ENCODE data around the gene PPP4R3A. TPM values are rescaled to one million over a fixed set of nuclear protein-coding genes. Genes with fewer than 3 reads are reported as not detected.
"Not testable (repeated sequence)": the region's sequence is repeated elsewhere in the genome, so short reads cannot be mapped to it uniquely, and the experiment has no call there.

The PPP4R3A gene
- total and polyA plus RNA-seq, 4 donors = 72.5 to 83.7 (median 78.8) TPM

DNA sequence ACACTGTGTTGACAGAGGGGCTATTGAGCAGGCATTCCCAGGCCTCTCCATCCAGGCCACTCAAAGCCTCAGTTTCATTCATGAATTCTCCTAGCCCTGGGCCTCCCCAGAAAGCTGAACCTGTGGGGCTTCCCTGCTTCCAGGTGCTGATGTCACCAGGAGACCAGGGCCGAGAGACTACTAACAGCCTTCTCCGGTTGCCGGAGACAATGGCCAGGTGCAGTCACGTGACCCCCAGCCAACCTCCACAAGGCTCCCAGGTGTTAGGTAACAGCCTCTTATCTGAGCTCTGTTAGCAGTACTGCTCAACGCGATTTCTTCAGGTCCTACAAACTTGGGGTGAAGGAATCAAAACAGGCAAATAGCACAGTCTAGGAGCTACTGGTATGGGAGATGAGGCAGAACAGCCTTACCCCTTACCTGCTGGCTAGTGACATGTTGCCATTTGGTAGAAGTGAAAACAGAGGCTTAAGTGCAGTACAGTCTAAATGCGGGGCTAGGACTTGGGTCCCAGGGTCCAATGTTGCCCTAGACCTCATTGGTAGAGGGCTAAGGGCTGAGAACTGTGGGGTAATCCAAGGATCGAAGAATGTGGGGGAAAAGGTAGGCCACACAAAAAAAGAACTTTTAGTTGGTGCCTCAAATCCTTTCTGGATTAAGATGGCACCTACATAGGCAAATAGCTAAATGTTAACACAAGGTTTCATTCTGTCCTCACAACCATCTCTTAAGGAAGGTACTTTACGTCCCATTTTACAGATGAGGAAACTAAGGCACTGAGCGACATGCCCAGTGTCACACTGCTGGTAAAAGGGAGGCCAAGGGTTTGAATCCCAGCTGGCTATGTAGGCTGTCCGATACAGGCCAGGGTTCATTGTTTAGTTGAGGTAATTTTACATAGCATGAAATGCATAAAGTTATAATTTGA, 96.3 kb downstream of the PPP4R3A start:
- 87% methylated on average over 6 of the region's 11 CpGs for WGBS (ENCODE audit: insufficient coverage)
- DNase-seq (ENCODE audit: low read depth in 4 of 6, low spot score in 6 of 6) = no peak
- peak overlapping the region; percentile 71 for H3K27ac ChIP-seq (ENCODE audit: low read depth, low read length)
- H3K9me3 ChIP-seq (ENCODE audit: control insufficient read depth, insufficient read depth, low read length) = no peaks in the 10 kb centered on the region
- H3K27me3 ChIP-seq (ENCODE audit: control insufficient read depth, insufficient read depth, low read length) = peaks cover 2% of the 10 kb centered on the region
- peaks cover 31% of the 10 kb centered on the region for H3K4me1 ChIP-seq (ENCODE audit: control insufficient read depth, insufficient read depth, low read length)
- H3K36me3 ChIP-seq (ENCODE audit: control insufficient read depth, insufficient read depth, low read length) = no peaks in the 10 kb centered on the region
- no peak overlapping the region for H3K4me3 ChIP-seq (ENCODE audit: low read depth, low read length)

DNA sequence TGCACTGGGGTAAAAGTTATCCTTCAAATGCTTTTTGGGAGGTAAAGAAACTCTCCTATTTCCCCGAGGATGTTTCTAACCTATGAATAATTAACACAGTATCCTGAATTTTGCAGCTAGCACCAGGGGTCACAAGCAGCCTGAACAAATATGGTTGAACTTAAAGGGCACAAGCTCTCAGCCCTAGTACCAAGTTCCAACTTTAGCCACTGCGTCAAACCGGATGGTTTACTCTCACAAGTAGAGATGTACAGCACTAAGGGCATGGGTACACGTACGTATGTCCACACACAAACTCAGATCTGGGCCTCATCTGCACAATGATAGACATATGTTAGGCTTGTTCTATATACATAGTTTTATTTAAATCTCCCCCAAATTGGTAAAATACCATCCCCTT, 97.2 kb downstream of the PPP4R3A start:
- no peaks in the 10 kb centered on the region for H3K27me3 ChIP-seq (ENCODE audit: control insufficient read depth, insufficient read depth, low read length)
- peaks cover 23% of the 10 kb centered on the region for H3K4me1 ChIP-seq (ENCODE audit: control insufficient read depth, insufficient read depth, low read length)
- H3K27ac ChIP-seq (ENCODE audit: low read depth, low read length) = no peak overlapping the region
- H3K36me3 ChIP-seq (ENCODE audit: control insufficient read depth, insufficient read depth, low read length) = peaks cover 4% of the 10 kb centered on the region
- 100% methylated on average over 1 of the region's 5 CpGs for WGBS (ENCODE audit: insufficient coverage)
- H3K9me3 ChIP-seq (ENCODE audit: control insufficient read depth, insufficient read depth, low read length) = no peaks in the 10 kb centered on the region
- no peak overlapping the region for H3K4me3 ChIP-seq (ENCODE audit: low read depth, low read length)
- DNase-seq (ENCODE audit: low read depth in 4 of 6, low spot score in 6 of 6) = no peak

DNA sequence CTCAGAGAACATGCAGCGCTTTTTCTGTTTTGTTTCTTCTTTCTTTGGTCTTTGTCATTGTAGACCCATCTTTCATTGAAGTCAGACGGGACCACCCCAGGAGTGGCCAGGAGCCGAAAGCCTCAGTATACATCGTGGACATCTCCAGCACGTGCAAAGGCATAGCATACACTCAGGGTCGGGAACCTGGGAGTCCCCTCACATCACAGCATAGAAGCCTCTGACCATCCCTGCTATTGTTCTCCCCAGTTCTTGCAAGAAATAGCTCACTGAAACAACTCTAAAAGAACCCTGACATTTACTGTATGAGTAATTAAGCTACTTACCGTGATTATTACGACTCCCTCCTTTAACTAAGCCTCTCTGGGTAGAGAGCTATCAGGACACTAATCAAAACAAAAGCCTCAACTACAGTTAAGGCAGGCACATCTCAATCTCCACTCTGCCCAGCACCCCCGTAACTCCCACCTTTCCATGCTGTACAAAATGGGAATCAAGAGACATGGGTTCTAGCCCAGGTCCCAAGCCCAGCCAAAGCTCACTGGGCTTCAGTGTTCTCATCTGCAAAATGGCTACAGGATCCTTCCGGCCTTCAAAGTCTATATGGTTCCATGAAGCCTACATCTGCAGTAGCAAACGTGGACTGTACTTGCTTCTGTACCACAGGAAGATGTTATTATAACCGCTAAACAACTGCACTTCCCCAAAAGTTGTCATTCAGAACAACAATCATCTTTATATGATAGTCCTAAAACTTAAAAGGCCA, 99.2 kb downstream of the PPP4R3A start:
- DNase-seq (ENCODE audit: low read depth in 4 of 6, low spot score in 6 of 6) = no peak
- Histone ChIP-seq H3K4me3 (ENCODE audit: low read depth, low read length) (no peak overlapping the region), H3K4me1 (ENCODE audit: control insufficient read depth, insufficient read depth, low read length) (peaks cover 15% of the 10 kb centered on the region), H3K36me3 (ENCODE audit: control insufficient read depth, insufficient read depth, low read length) (peaks cover 21% of the 10 kb centered on the region), H3K27me3 (ENCODE audit: control insufficient read depth, insufficient read depth, low read length) (no peaks in the 10 kb centered on the region), H3K9me3 (ENCODE audit: control insufficient read depth, insufficient read depth, low read length) (no peaks in the 10 kb centered on the region), H3K27ac (ENCODE audit: low read depth, low read length) (no peak overlapping the region)
- WGBS (ENCODE audit: insufficient coverage) = 49% methylated on average over 12 of the region's 12 CpGs

DNA sequence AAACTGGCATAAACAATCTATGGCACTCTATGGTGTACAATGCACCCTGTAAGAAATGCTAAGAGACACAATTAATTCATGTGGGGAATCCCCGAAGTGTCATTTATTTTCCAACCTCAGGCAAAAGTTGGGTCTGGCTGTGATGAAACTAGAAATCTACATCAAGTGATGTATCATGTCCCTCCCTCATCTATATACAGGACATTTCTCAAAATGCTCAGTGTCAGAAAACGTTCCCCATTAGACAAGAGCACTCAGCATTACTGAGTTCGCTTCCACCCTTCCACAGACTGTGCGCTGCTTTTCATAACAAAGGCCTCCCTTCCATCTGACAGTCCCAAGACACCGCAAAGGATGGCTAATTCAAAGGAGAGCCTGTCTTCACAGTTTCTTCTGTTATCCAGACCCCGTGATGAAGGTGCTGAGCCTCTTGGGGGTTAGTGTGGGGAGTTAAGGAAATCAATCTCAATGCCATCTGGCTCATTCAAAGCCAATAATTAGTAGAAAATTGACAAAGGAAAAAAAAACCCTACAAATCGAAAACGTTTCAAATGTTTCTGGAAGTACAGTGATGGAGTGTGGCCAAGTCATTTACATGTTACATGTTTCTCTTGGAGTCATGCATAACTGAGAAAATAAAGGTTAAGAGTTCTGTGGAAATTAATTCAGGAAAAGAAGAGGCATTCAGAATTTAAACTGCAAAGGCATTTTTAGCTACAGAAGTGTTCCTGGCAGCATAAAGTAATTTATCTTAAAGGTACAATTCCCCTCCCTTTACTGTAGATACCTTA, 100.0 kb downstream of the PPP4R3A start:
- H3K36me3 ChIP-seq (ENCODE audit: control insufficient read depth, insufficient read depth, low read length) = peaks cover 21% of the 10 kb centered on the region
- H3K9me3 ChIP-seq (ENCODE audit: control insufficient read depth, insufficient read depth, low read length) = no peaks in the 10 kb centered on the region
- H3K27ac ChIP-seq (ENCODE audit: low read depth, low read length) = peak overlapping the region; percentile 15
- DNase-seq (ENCODE audit: low read depth in 4 of 6, low spot score in 6 of 6) = peak in 2 of 6 donors; percentile 59 to 63
- H3K27me3 ChIP-seq (ENCODE audit: control insufficient read depth, insufficient read depth, low read length) = no peaks in the 10 kb centered on the region
- no peak overlapping the region for H3K4me3 ChIP-seq (ENCODE audit: low read depth, low read length)
- WGBS (ENCODE audit: insufficient coverage) = 56% methylated on average over 3 of the region's 8 CpGs
- H3K4me1 ChIP-seq (ENCODE audit: control insufficient read depth, insufficient read depth, low read length) = peaks cover 12% of the 10 kb centered on the region

DNA sequence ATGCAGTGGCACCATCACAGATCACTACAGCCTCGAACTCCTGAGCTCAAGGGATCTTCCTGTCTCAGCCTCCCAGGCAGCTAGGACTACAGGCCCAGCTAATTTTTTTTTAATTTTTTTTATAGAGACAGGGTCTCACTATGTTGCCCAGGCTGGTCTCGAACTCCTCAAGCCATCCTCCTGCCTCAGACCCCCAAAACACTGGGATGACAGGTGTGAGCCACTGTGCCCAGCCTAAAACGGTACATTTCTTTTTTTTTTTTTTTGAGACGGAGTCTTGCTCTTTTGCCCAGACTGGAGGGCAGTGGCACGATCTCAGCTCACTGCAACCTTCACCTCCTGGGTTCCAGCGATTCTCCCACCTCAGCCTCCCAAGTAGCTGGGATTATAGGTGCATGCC, 100.9 kb downstream of the PPP4R3A start:
- WGBS (ENCODE audit: insufficient coverage) = 100% methylated on average over 5 of the region's 6 CpGs
- not testable (repeated sequence) for H3K27ac ChIP-seq (ENCODE audit: low read depth, low read length); H3K4me1 ChIP-seq (ENCODE audit: control insufficient read depth, insufficient read depth, low read length); DNase-seq (ENCODE audit: low read depth in 4 of 6, low spot score in 6 of 6); H3K9me3 ChIP-seq (ENCODE audit: control insufficient read depth, insufficient read depth, low read length); H3K4me3 ChIP-seq (ENCODE audit: low read depth, low read length); H3K27me3 ChIP-seq (ENCODE audit: control insufficient read depth, insufficient read depth, low read length)
- peaks cover 21% of the 10 kb centered on the region for H3K36me3 ChIP-seq (ENCODE audit: control insufficient read depth, insufficient read depth, low read length)

Small RNA genes lying within 50 kb of the gene (small RNA-seq; reads per million reads assigned to genes)
- not detected for gene AL133373.1 (ENCODE audit: low replicate concordance)

Other genes starting within 250 kb of the PPP4R3A start
- gene CCDC88C, start 92.5 kb downstream of the PPP4R3A start, total RNA-seq = 10 to 100 TPM in 1 of 2 donors, 1 to 10 TPM in 1; 8.8 to 19.1 TPM
- 10 to 100 TPM; 20.8 to 22.6 TPM for gene CCDC88C, start 92.5 kb downstream of the PPP4R3A start, polyA plus RNA-seq (ENCODE audit: insufficient read length in 2 of 2)
- 1 to 10 TPM in 1 of 2 donors, under 1 TPM in 1; 0.44 to 2.1 TPM for gene CATSPERB, start 221.8 kb upstream of the PPP4R3A start, total RNA-seq
- gene CATSPERB, start 221.8 kb upstream of the PPP4R3A start, polyA plus RNA-seq (ENCODE audit: insufficient read length in 2 of 2) = under 1 TPM; 0.29 to 0.49 TPM